H9 (cell line): Measurements from ENCODE around the gene CNTFR. TPM values are rescaled to one million over a fixed set of nuclear protein-coding genes. Genes with fewer than 3 reads are reported as not detected.

ENCODE experiments used
- DNase-seq: peaks from one replicate; pipeline ENCODE4 v3.0.0-alpha.2; 2017
- H2AFZ ChIP-seq: one replicate; pipeline ENCODE4 v1.6.1; 2013; ENCODE audit warnings: mild to moderate bottlenecking, low read length, control low read depth, moderate library complexity
- H2AK5ac ChIP-seq: 2 replicates; pipeline ENCODE4 v1.6.1; 2013; ENCODE audit warnings: low read length, control low read depth, mixed read lengths; ENCODE audit not compliant: insufficient read length
- H2BK120ac ChIP-seq: one replicate; pipeline ENCODE4 v1.6.1; 2013; ENCODE audit warnings: low read depth, mild to moderate bottlenecking, low read length, control low read depth, inconsistent platforms; ENCODE audit not compliant: poor library complexity, severe bottlenecking
- H2BK12ac ChIP-seq: 2 replicates; pipeline ENCODE4 v1.6.1; 2013; ENCODE audit warnings: low read length, control low read depth, mixed read lengths, low read depth; ENCODE audit not compliant: insufficient read length
- H2BK15ac ChIP-seq: 2 replicates; pipeline ENCODE4 v1.6.1; 2013; ENCODE audit warnings: low read depth, low read length, control low read depth
- H2BK20ac ChIP-seq: one replicate; pipeline ENCODE4 v1.6.1; 2013; ENCODE audit warnings: low read depth, mild to moderate bottlenecking, low read length, control low read depth, inconsistent platforms; ENCODE audit not compliant: poor library complexity, severe bottlenecking
- H2BK5ac ChIP-seq: 2 replicates; pipeline ENCODE4 v1.6.1; 2013; ENCODE audit warnings: low read length, control low read depth, mixed read lengths; ENCODE audit not compliant: insufficient read length
- H3K14ac ChIP-seq: 2 replicates; pipeline ENCODE4 v1.6.1; 2013; ENCODE audit warnings: low read length, control low read depth; ENCODE audit not compliant: insufficient read depth
- H3K18ac ChIP-seq: 2 replicates; pipeline ENCODE4 v1.6.1; 2013; ENCODE audit warnings: low read depth, mild to moderate bottlenecking, mixed read lengths, low read length, control low read depth; ENCODE audit not compliant: insufficient read length
- H3K23ac ChIP-seq: 2 replicates; pipeline ENCODE4 v1.6.1; 2013; ENCODE audit warnings: low read length, control low read depth, mixed read lengths, low read depth; ENCODE audit not compliant: insufficient read length
- H3K23me2 ChIP-seq: 2 replicates; pipeline ENCODE4 v1.6.1; 2013; ENCODE audit warnings: low read depth, mild to moderate bottlenecking, mixed read lengths, low read length, control low read depth; ENCODE audit not compliant: insufficient read length, poor library complexity, severe bottlenecking
- H3K27ac ChIP-seq: 2 replicates; pipeline ENCODE4 v1.5.1; 2013; ENCODE audit warnings: low read length, control low read depth, mixed read lengths, low read depth; ENCODE audit not compliant: insufficient read length
- H3K27me3 ChIP-seq: 2 replicates; pipeline ENCODE4 v1.6.1; 2013; ENCODE audit warnings: low read length, control low read depth, inconsistent platforms; ENCODE audit not compliant: insufficient read depth
- H3K4ac ChIP-seq: 2 replicates; pipeline ENCODE4 v1.6.1; 2013; ENCODE audit warnings: low read depth, mild to moderate bottlenecking, control low read depth, inconsistent platforms, low read length, moderate library complexity
- H3K4me1 ChIP-seq: 2 replicates; pipeline ENCODE4 v1.6.1; 2013; ENCODE audit warnings: low read length, control low read depth, inconsistent platforms; ENCODE audit not compliant: insufficient read depth
- H3K4me2 ChIP-seq: 2 replicates; pipeline ENCODE4 v1.6.1; 2013; ENCODE audit warnings: low read length, control low read depth, mixed read lengths; ENCODE audit not compliant: insufficient read length, insufficient read depth
- H3K56ac ChIP-seq: 2 replicates; pipeline ENCODE4 v1.6.1; 2013; ENCODE audit warnings: low read depth, mild to moderate bottlenecking, mixed read lengths, low read length, control low read depth; ENCODE audit not compliant: insufficient read length
- H3K79me1 ChIP-seq: 2 replicates; pipeline ENCODE4 v1.6.1; 2013; ENCODE audit warnings: low read depth, mild to moderate bottlenecking, moderate library complexity, low read length, control low read depth, inconsistent platforms; ENCODE audit not compliant: insufficient read depth, poor library complexity, severe bottlenecking
- H3K79me2 ChIP-seq: 2 replicates; pipeline ENCODE4 v1.6.1; 2013; ENCODE audit warnings: low read length, control low read depth, inconsistent platforms; ENCODE audit not compliant: insufficient read depth
- H3K9ac ChIP-seq: 2 replicates; pipeline ENCODE4 v1.6.1; 2013; ENCODE audit warnings: low read length, control low read depth, mixed read lengths; ENCODE audit not compliant: insufficient read length; ENCODE audit errors: extremely low read depth
- H3K9me3 ChIP-seq: one replicate; pipeline ENCODE4 v1.6.1; 2013; ENCODE audit warnings: low read depth, low read length, inconsistent platforms; ENCODE audit not compliant: control insufficient read depth
- H3T11ph ChIP-seq: one replicate; pipeline ENCODE4 v1.6.1; 2013; ENCODE audit warnings: mild to moderate bottlenecking, low read length, control low read depth, inconsistent platforms
- H4K20me1 ChIP-seq: one replicate; pipeline ENCODE4 v1.6.1; 2013; ENCODE audit not compliant: control insufficient read depth, insufficient read length, insufficient read depth
- H4K5ac ChIP-seq: 2 replicates; pipeline ENCODE4 v1.6.1; 2013; ENCODE audit warnings: low read depth, mild to moderate bottlenecking, mixed read lengths, low read length, control low read depth; ENCODE audit not compliant: insufficient read length
- H4K8ac ChIP-seq: replicated peaks from 2 replicates; pipeline ENCODE4 v1.6.1; 2013; ENCODE audit warnings: low read length, control low read depth, mixed read lengths, low read depth; ENCODE audit not compliant: insufficient read length
- H4K91ac ChIP-seq: 2 replicates; pipeline ENCODE4 v1.6.1; 2013; ENCODE audit warnings: low read depth, mild to moderate bottlenecking, moderate library complexity, mixed read lengths, low read length, control low read depth; ENCODE audit not compliant: insufficient read length
- H3K27ac Mint-ChIP-seq, 3 experiments: 2 replicates in 2 of 3; 3 replicates in 1 of 3; pipeline ENCODE4 v1.8.0; 2020 to 2021; ENCODE audit warnings: mixed read lengths in 3 of 3, mild to moderate bottlenecking in 1 of 3, moderate library complexity in 1 of 3
- H3K27me3 Mint-ChIP-seq: 2 replicates; pipeline ENCODE4 v1.8.0; 2021; ENCODE audit warnings: low read depth, mild to moderate bottlenecking, moderate library complexity, mixed read lengths
- H3K36me3 Mint-ChIP-seq, 3 experiments: 2 replicates in 2 of 3; 3 replicates in 1 of 3; pipeline ENCODE4 v1.8.0; 2020 to 2021; ENCODE audit warnings: low read depth in 3 of 3, mixed read lengths in 3 of 3; ENCODE audit not compliant: insufficient read depth in 1 of 3
- H3K4me1 Mint-ChIP-seq, 2 experiments: 2 replicates each; pipeline ENCODE4 v1.8.0; 2020; ENCODE audit warnings: mixed read lengths in 2 of 2
- H3K4me3 Mint-ChIP-seq, 2 experiments: 2 replicates in 1 of 2; 3 replicates in 1 of 2; pipeline ENCODE4 v1.8.0; 2020 to 2021; ENCODE audit warnings: mild to moderate bottlenecking in 2 of 2, mixed read lengths in 2 of 2, moderate library complexity in 1 of 2
- H3K9me3 Mint-ChIP-seq, 2 experiments: 2 replicates in 1 of 2; 3 replicates in 1 of 2; pipeline ENCODE4 v1.8.0; 2020; ENCODE audit warnings: mild to moderate bottlenecking in 2 of 2, mixed read lengths in 2 of 2, moderate library complexity in 1 of 2
- CTCF ChIP-seq: fragments of 200-600 bp; sonication (generic); conservative IDR thresholded peaks from 3 replicates; pipeline ENCODE4 v1.8.0; 2021; ENCODE audit warnings: antibody characterized with exemption, mild to moderate bottlenecking
- WGBS: extraction: QIAGEN DNeasy Blood & Tissue Kit; methylation state at CpG from one replicate; pipeline ENCODE4 v1.1.7; 2013; ENCODE audit warnings: missing lambda C conversion rate, low lambda C conversion rate, mixed read lengths; ENCODE audit not compliant: insufficient read length; ENCODE audit errors: extremely low coverage; 5-methylcytosine and 5-hydroxymethylcytosine counted together
- total RNA-seq: library from RNA; stranded (reverse); gene quantifications from 2 replicates; pipeline ENCODE4 v1.2.1, GENCODE V29; 2021

The CNTFR gene
- total RNA-seq, 1 experiment from 2014 or later: 0.55 TPM

DNA sequence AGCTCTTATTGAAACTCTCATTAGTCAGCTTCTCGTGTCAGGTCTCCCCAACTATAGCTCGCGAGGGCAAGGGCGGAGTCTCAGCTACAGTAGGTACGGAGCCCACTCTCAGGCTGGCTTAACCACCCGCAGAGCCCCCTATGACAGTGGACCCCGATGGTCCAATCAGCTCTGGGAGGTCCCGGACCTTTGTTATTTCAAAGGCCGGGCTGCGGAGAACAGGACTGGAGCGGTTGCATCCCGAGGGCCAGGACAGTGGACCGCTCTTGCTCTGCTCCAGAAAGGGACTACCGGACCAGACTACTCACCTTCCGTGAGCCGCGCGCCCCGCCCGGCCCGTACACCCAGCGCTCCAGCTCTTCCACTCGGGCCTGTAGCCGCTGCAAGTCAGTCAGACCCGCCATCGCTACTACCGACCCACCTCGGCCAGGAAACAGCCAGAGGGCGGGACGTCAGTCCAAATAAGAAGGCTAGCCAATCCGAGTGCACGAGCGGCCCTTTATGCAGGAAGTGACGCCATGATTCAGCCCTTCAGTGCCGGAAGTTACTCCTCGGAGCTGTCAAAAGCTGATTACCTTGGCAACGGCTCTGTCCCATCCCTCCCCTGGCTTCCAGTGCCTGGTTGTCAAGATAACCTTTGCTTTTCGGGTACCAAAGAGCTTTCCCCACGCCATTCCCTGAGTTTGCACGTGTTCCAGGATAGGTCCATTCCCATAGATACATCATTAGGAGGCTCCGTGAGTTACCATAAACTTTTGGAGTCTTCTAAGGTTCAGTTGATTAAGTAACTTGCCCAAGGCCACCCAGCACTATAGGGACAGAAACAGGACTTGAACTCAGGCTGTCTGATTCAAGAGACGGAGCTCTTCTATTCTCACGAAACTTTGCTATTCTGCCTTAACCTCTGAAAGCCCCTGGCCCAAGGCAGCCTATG lies 30.8 kb upstream of the CNTFR start, which contains the start of gene DCTN3:
Gene DCTN3, minus strand, starts transcription at position 435 of the 934 bp plus-strand sequence. Its CDS starts 31 bp downstream, at position 404.
- H3K4me2 ChIP-seq: peak within 1 kb of the TSS; percentile 69
- no peak within 1 kb of the TSS for H3T11ph ChIP-seq
- peaks cover 2% of the 10 kb centered on the region; the same call in 1 of the 2 replicates for H3K27me3 ChIP-seq
- peak; percentile 95 for DNase-seq
- Mint-ChIP-seq H3K4me1 (peaks cover 11 to 21% of the 10 kb centered on the region in 2 experiments), H3K27ac (peak within 1 kb of the TSS in 1 of 3 experiments; percentile 86; a peak in 3 of 7 replicates), H3K4me3 (peak within 1 kb of the TSS; percentile 87 to 90), H3K9me3 (no peaks in the 10 kb centered on the region; a peak in 1 of 5 replicates), H3K27me3 (peaks cover 26% of the 10 kb centered on the region), H3K36me3 (0 out of 7 replicates have a peak, but pooled peaks cover 0 to 1% (median 0%) of the 10 kb centered on the region in 3 experiments)
- H3K4me1 ChIP-seq: 0 out of 2 replicates have a peak, but pooled peaks cover 3% of the 10 kb centered on the region
- no peak within 1 kb of the TSS for H2AFZ ChIP-seq
- no peak within 1 kb of the TSS for H2BK120ac ChIP-seq
- no peaks in the 10 kb centered on the region for H3K9me3 ChIP-seq
- no peak within 1 kb of the TSS for H3K14ac ChIP-seq
- no peaks in the 10 kb centered on the region for H3K79me2 ChIP-seq
- no peak within 1 kb of the TSS for H4K5ac ChIP-seq
- H3K4ac ChIP-seq: no peak within 1 kb of the TSS
- H3K79me1 ChIP-seq: no peaks in the 10 kb centered on the region
- no peak within 1 kb of the TSS for H3K27ac ChIP-seq
- no peak within 1 kb of the TSS for H3K56ac ChIP-seq
- H2BK12ac ChIP-seq: no peak within 1 kb of the TSS
- H2AK5ac ChIP-seq: no peak within 1 kb of the TSS
- no peak within 1 kb of the TSS for H4K8ac ChIP-seq
- peaks cover 4% of the 10 kb centered on the region for H3K23me2 ChIP-seq
- H2BK5ac ChIP-seq: no peak within 1 kb of the TSS
- WGBS: no CpG with 5 or more reads among the region's 43 CpGs
- H4K20me1 ChIP-seq: no peaks in the 10 kb centered on the region
- no peak within 1 kb of the TSS for H3K18ac ChIP-seq
- H3K9ac ChIP-seq: no peak within 1 kb of the TSS
- no peak within 1 kb of the TSS for H4K91ac ChIP-seq
- H3K23ac ChIP-seq: no peak within 1 kb of the TSS
- no peak within 1 kb of the TSS for H2BK20ac ChIP-seq
- H2BK15ac ChIP-seq: no peak within 1 kb of the TSS
- no peak for TF ChIP-seq CTCF
